ENCODE data around the gene SASH1. TPM values are rescaled to one million over a fixed set of nuclear protein-coding genes. Genes with fewer than 3 reads are reported as not detected.

Gene SASH1
- total RNA-seq, 1 experiment from 2014 or later: 33.2 TPM

GRCh38 chr6:148294059-148294458, 48.6 kb upstream of the SASH1 start:
- Histone ChIP-seq H2BK120ac (ENCODE audit: low read depth, low read length, poor library complexity, severe bottlenecking) (no peak overlapping the region), H3K27me3 (ENCODE audit: insufficient read depth, low read length) (no peaks in the 10 kb centered on the region), H3K79me2 (ENCODE audit: insufficient read depth, low read length) (no peaks in the 10 kb centered on the region), H3K23me2 (ENCODE audit: insufficient read length, low read depth, low read length, poor library complexity, severe bottlenecking) (no peaks in the 10 kb centered on the region), H2AFZ (ENCODE audit: low read length) (no peak overlapping the region), H3K14ac (ENCODE audit: insufficient read depth, low read length) (no peak overlapping the region), H4K91ac (ENCODE audit: insufficient read length, low read depth, low read length) (no peak overlapping the region), H3K79me1 (ENCODE audit: insufficient read depth, low read depth, low read length, poor library complexity, severe bottlenecking) (no peaks in the 10 kb centered on the region), H2BK12ac (ENCODE audit: insufficient read length, low read depth, low read length) (no peak overlapping the region), H2BK20ac (ENCODE audit: low read depth, low read length, poor library complexity, severe bottlenecking) (no peak overlapping the region), H3K9me3 (ENCODE audit: control insufficient read depth, low read depth, low read length) (no peaks in the 10 kb centered on the region), H3K27ac (ENCODE audit: insufficient read length, low read depth, low read length) (no peak overlapping the region), H4K20me1 (ENCODE audit: control insufficient read depth, insufficient read depth, insufficient read length) (no peaks in the 10 kb centered on the region), H3K4me2 (ENCODE audit: insufficient read depth, insufficient read length, low read length) (no peak overlapping the region), H2BK5ac (ENCODE audit: insufficient read length, low read length) (no peak overlapping the region), H3K4me1 (ENCODE audit: insufficient read depth, low read length) (no peaks in the 10 kb centered on the region), H3T11ph (ENCODE audit: low read length) (no peak overlapping the region), H4K5ac (ENCODE audit: insufficient read length, low read depth, low read length) (no peak overlapping the region), H3K56ac (ENCODE audit: insufficient read length, low read depth, low read length) (no peak overlapping the region), H4K8ac (replicated peaks; ENCODE audit: insufficient read length, low read depth, low read length) (no peak overlapping the region), H2AK5ac (ENCODE audit: insufficient read length, low read length) (no peak overlapping the region), H3K4ac (ENCODE audit: low read depth, low read length) (no peak overlapping the region), H2BK15ac (ENCODE audit: low read depth, low read length) (no peak overlapping the region), H3K9ac (ENCODE audit: extremely low read depth, insufficient read length, low read length) (no peak overlapping the region), H3K18ac (ENCODE audit: insufficient read length, low read depth, low read length) (no peak overlapping the region), H3K23ac (ENCODE audit: insufficient read length, low read depth, low read length) (no peak overlapping the region)
- TF ChIP-seq CTCF (conservative IDR thresholded peaks at IDR 0.05): no peak
- DNase-seq: no peak
- H3K4me3 Mint-ChIP-seq: no peak overlapping the region
- no peaks in the 10 kb centered on the region; the same call in 1 of the 2 replicates for H3K27me3 Mint-ChIP-seq (ENCODE audit: low read depth)
- no peaks in the 10 kb centered on the region for H3K36me3 Mint-ChIP-seq (ENCODE audit: insufficient read depth in 1 of 3, low read depth in 3 of 3)
- H3K4me1 Mint-ChIP-seq: peaks cover 10 to 12% of the 10 kb centered on the region in 2 experiments
- peak overlapping the region in 1 of 3 experiments; percentile 56; a peak in 1 of 7 replicates for H3K27ac Mint-ChIP-seq
- H3K9me3 Mint-ChIP-seq: no peaks in the 10 kb centered on the region
- no CpG with 5 or more reads among the region's 7 CpGs for WGBS (ENCODE audit: extremely low coverage, insufficient read length, low lambda C conversion rate)
